Measurements from ENCODE around the gene YIPF2. TPM values are rescaled to one million over a fixed set of nuclear protein-coding genes. Genes with fewer than 3 reads are reported as not detected.
A peak's percentile ranks its signal among the peaks of the same experiment; 100 is the strongest.

YIPF2 gene
- total RNA-seq, 1 experiment from 2014 or later, result 78.1 TPM

GRCh38 chr19:10874024-10874423 lies 54.4 kb downstream of the YIPF2 start:
- CTCF ChIA-PET, result interaction anchor here (0.6 kb wide), 1 partner anchor 246 kb away, joined by 4 read pairs; no protein-coding TSS in a partner anchor
- Mint-ChIP-seq H3K36me3 (ENCODE audit: insufficient read depth, unreplicated experiment) (peaks cover 30% of the 10 kb centered on the region), H3K4me1 (ENCODE audit: low read depth, unreplicated experiment) (peaks cover 2% of the 10 kb centered on the region), H3K4me3 (ENCODE audit: unreplicated experiment) (no peak overlapping the region), H3K9me3 (ENCODE audit: unreplicated experiment) (no peaks in the 10 kb centered on the region), H3K27ac (ENCODE audit: unreplicated experiment) (peak overlapping the region; percentile 45), H3K27me3 (ENCODE audit: insufficient read depth, unreplicated experiment) (no peaks in the 10 kb centered on the region)
- Histone ChIP-seq H3K4me1 (peaks cover 22% of the 10 kb centered on the region), H3K9me3 (no peaks in the 10 kb centered on the region), H3K36me3 (ENCODE audit: control insufficient read depth, insufficient read depth, low read length) (peaks cover 1% of the 10 kb centered on the region; the same call in 1 of the 2 replicates), H3K4me3 (ENCODE audit: low read depth, low read length) (no peak overlapping the region), H3K27me3 (replicated peaks; ENCODE audit: control insufficient read depth, insufficient read depth, low read length) (no peaks in the 10 kb centered on the region)
- TF ChIP-seq CTCF (IDR thresholded peaks at IDR 0.05; ENCODE audit: insufficient read depth in 1 of 2, low read depth in 1 of 2, low read length in 1 of 2, severe bottlenecking in 1 of 2, unreplicated experiment in 1 of 2), result no peak
- POLR2A ChIA-PET, result no interaction called here
- intact Hi-C loops (cut with micrococcal nuclease; ENCODE audit: unreplicated experiment), result no loop called here
- DNase-seq, result no peak
- BruUV-seq (replicated peaks), result TSS peak; percentile 17

GRCh38 chr19:10872546-10873107 lies 55.8 kb downstream of the YIPF2 start:
- CTCF ChIA-PET, result interaction anchor here (0.7 to 1.4 kb wide), 5 partner anchors 15 to 758 kb away, joined by 3 to 4 read pairs (median 3); no protein-coding TSS in a partner anchor
- intact Hi-C loops (cut with micrococcal nuclease; ENCODE audit: unreplicated experiment), result no loop called here

More at GRCh38 chr19:10872546-10873107, 55.8 kb downstream of the YIPF2 start:
- TF ChIP-seq CTCF (IDR thresholded peaks at IDR 0.05; ENCODE audit: insufficient read depth in 1 of 2, low read depth in 1 of 2, low read length in 1 of 2, severe bottlenecking in 1 of 2, unreplicated experiment in 1 of 2), result no peak
- Mint-ChIP-seq H3K36me3 (ENCODE audit: insufficient read depth, unreplicated experiment) (peaks cover 27% of the 10 kb centered on the region), H3K27ac (ENCODE audit: unreplicated experiment) (peak overlapping the region; percentile 88), H3K27me3 (ENCODE audit: insufficient read depth, unreplicated experiment) (no peaks in the 10 kb centered on the region), H3K4me1 (ENCODE audit: low read depth, unreplicated experiment) (no peaks in the 10 kb centered on the region), H3K4me3 (ENCODE audit: unreplicated experiment) (peak overlapping the region; percentile 92), H3K9me3 (ENCODE audit: unreplicated experiment) (no peaks in the 10 kb centered on the region)
- H3K4me3 ChIP-seq (ENCODE audit: low read depth, low read length), result peak overlapping the region; percentile 70
- TSS peak; percentile 39 for BruUV-seq (replicated peaks)
- no peak for DNase-seq
- no peaks in the 10 kb centered on the region for H3K36me3 ChIP-seq (ENCODE audit: control insufficient read depth, insufficient read depth, low read length)
- no peaks in the 10 kb centered on the region for H3K9me3 ChIP-seq
- H3K27me3 ChIP-seq (replicated peaks; ENCODE audit: control insufficient read depth, insufficient read depth, low read length), result no peaks in the 10 kb centered on the region
- POLR2A ChIA-PET, result interaction anchor here (0.6 to 1.4 kb wide), 2 partner anchors 37 to 89 kb away, joined by 3 read pairs; partner anchors contain the start of gene TMED1
- peaks cover 22% of the 10 kb centered on the region for H3K4me1 ChIP-seq

Other genes with a start within 250 kb of the YIPF2 start
- gene QTRT1, start 227.2 kb downstream of the YIPF2 start, total RNA-seq (2022), result 32.2 and 43.4 TPM in 2 replicates
- gene DNM2, start 210.6 kb downstream of the YIPF2 start, total RNA-seq (2022), result 137 and 138 TPM in 2 replicates
- 38.2 and 41.4 TPM in 2 replicates for gene TMED1, start 92.4 kb downstream of the YIPF2 start, total RNA-seq (2022)
- gene C19orf38, start 80.2 kb downstream of the YIPF2 start, total RNA-seq (2022), result 0.61 and 1.1 TPM in 2 replicates
- gene CARM1, start 57.1 kb downstream of the YIPF2 start, total RNA-seq (2022), result 97.9 and 98.4 TPM in 2 replicates
- 30.4 and 31.1 TPM in 2 replicates for gene TIMM29, start 172 bp upstream of the YIPF2 start, total RNA-seq (2022)
- 171 and 180 TPM in 2 replicates for gene SMARCA4, start 32.4 kb upstream of the YIPF2 start, total RNA-seq (2022)
- gene LDLR, start 160.8 kb upstream of the YIPF2 start, total RNA-seq (2022), result 68.9 and 83.4 TPM in 2 replicates
- 35.7 and 44.8 TPM in 2 replicates for gene SPC24, start 227.1 kb upstream of the YIPF2 start, total RNA-seq (2022)